Panc1 (cell line): ENCODE data around the gene ERN2.
"Not testable (repeated sequence)": the region's sequence is repeated elsewhere in the genome, so short reads cannot be mapped to it uniquely, and the experiment has no call there.

ENCODE experiments used
- TF ChIP-seq, protein P1 (sequence below): fragments of 450-650 bp; IDR thresholded peaks from 2 replicates; pipeline ENCODE4 v1.5.1; 2017; ENCODE audit warnings: mild to moderate bottlenecking
- TF ChIP-seq, protein P2 (sequence below), 2 experiments: IDR thresholded peaks; 2 replicates each; pipeline ENCODE4 v1.6.1; 2011 to 2012; ENCODE audit warnings: low read depth in 2 of 2, control low read depth in 1 of 2, low read length in 1 of 2, mild to moderate bottlenecking in 1 of 2, moderate library complexity in 1 of 2; ENCODE audit not compliant: insufficient read depth in 1 of 2

DNA sequence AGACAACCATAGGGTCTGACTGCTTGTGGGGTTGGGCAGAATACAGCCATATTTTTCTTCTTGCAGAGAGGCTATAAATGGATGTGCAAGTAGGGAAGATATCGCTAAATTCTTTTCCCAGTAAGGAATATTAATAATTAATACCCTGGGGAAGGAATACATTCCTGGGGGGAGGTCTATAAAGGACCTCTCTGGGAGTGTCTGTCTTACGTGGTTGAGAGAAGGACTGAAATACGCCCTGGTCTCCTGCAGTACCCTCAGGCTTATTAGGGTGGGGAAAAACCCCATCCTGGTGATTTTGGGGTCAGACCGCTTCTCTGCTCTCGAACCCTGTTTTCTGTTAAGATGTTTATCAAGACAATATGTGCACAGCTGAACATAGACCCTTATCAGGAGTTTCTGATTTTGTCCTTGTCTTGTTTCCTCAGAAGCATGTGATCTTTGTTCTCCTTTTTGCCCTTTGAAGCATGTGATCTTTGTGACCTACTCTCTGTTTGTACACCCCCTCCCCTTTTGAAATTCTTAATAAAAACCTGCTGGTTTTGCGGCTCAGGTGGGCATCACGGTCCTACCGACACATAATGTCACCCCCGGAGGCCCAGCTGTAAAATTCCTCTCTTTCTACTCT lies 9.7 kb upstream of the ERN2 start:
- TF ChIP-seq, protein P1, sequence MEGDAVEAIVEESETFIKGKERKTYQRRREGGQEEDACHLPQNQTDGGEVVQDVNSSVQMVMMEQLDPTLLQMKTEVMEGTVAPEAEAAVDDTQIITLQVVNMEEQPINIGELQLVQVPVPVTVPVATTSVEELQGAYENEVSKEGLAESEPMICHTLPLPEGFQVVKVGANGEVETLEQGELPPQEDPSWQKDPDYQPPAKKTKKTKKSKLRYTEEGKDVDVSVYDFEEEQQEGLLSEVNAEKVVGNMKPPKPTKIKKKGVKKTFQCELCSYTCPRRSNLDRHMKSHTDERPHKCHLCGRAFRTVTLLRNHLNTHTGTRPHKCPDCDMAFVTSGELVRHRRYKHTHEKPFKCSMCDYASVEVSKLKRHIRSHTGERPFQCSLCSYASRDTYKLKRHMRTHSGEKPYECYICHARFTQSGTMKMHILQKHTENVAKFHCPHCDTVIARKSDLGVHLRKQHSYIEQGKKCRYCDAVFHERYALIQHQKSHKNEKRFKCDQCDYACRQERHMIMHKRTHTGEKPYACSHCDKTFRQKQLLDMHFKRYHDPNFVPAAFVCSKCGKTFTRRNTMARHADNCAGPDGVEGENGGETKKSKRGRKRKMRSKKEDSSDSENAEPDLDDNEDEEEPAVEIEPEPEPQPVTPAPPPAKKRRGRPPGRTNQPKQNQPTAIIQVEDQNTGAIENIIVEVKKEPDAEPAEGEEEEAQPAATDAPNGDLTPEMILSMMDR: not testable (repeated sequence)
- TF ChIP-seq, protein P2, sequence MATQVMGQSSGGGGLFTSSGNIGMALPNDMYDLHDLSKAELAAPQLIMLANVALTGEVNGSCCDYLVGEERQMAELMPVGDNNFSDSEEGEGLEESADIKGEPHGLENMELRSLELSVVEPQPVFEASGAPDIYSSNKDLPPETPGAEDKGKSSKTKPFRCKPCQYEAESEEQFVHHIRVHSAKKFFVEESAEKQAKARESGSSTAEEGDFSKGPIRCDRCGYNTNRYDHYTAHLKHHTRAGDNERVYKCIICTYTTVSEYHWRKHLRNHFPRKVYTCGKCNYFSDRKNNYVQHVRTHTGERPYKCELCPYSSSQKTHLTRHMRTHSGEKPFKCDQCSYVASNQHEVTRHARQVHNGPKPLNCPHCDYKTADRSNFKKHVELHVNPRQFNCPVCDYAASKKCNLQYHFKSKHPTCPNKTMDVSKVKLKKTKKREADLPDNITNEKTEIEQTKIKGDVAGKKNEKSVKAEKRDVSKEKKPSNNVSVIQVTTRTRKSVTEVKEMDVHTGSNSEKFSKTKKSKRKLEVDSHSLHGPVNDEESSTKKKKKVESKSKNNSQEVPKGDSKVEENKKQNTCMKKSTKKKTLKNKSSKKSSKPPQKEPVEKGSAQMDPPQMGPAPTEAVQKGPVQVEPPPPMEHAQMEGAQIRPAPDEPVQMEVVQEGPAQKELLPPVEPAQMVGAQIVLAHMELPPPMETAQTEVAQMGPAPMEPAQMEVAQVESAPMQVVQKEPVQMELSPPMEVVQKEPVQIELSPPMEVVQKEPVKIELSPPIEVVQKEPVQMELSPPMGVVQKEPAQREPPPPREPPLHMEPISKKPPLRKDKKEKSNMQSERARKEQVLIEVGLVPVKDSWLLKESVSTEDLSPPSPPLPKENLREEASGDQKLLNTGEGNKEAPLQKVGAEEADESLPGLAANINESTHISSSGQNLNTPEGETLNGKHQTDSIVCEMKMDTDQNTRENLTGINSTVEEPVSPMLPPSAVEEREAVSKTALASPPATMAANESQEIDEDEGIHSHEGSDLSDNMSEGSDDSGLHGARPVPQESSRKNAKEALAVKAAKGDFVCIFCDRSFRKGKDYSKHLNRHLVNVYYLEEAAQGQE (IDR thresholded peaks at IDR 0.05; ENCODE audit: insufficient read depth in 1 of 2, low read depth in 2 of 2, low read length in 1 of 2): not testable (repeated sequence)
